ENCODE data around the gene SERP1. TPM values are rescaled to one million over a fixed set of nuclear protein-coding genes. Genes with fewer than 3 reads are reported as not detected.

Gene SERP1
- total RNA-seq, 3 donors from 2014 or later: 231 to 327 (median 273) TPM

DNA sequence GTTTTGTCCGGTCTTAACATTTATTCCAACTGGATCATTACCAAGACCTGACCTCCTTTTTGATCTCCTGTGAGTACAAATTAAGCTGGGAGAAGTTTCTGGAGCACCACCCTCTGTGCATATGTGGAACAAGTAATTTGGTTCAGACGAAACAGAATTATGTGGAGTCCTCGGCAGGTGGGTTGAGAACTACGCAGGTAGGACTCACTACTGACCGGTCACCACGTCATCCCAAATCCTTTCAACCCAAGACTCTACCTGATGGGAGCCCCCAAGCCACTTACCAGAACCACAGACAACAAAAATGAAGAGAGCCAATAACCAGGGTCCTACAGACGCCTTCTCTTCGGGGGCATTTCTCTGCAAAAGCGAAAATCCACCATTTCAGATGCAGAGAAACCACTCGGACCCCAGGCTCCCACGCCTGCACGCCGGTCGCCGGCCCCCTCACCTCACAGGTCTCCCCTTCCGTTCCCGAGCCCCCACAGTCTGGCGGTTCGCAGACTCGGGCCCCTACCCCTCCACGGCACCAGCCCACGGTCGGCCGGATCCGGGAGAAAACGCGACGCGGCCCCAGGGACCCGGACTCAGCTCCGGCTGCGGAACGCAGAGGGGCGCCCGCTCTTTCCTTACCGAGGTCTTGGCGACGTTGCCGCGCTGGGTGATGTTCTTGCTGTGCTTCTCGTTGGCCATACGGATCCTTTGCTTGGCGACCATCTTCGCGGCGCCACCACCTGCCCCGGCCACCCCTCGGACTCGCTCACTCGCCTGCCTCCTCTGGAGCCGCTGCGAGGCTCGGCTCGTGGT, 674 bp downstream of the SERP1 start:
- no peaks in the 10 kb centered on the region for H3K9me3 ChIP-seq
- no peaks in the 10 kb centered on the region for H3K36me3 ChIP-seq
- TF ChIP-seq, protein P1, sequence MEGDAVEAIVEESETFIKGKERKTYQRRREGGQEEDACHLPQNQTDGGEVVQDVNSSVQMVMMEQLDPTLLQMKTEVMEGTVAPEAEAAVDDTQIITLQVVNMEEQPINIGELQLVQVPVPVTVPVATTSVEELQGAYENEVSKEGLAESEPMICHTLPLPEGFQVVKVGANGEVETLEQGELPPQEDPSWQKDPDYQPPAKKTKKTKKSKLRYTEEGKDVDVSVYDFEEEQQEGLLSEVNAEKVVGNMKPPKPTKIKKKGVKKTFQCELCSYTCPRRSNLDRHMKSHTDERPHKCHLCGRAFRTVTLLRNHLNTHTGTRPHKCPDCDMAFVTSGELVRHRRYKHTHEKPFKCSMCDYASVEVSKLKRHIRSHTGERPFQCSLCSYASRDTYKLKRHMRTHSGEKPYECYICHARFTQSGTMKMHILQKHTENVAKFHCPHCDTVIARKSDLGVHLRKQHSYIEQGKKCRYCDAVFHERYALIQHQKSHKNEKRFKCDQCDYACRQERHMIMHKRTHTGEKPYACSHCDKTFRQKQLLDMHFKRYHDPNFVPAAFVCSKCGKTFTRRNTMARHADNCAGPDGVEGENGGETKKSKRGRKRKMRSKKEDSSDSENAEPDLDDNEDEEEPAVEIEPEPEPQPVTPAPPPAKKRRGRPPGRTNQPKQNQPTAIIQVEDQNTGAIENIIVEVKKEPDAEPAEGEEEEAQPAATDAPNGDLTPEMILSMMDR (IDR thresholded peaks at IDR 0.05): no peak
- TF ChIP-seq POLR2AphosphoS5 (IDR thresholded peaks at IDR 0.05) (no peak), POLR2A (IDR thresholded peaks at IDR 0.05) (no peak)
- intact Hi-C loops (cut with DNase I; ENCODE audit: low total_unique reads): no loop called here
- peak overlapping the region; percentile 78 to 91 (median 81) for H3K4me3 ChIP-seq
- peaks cover 0 to 14% of the 10 kb centered on the region in 2 donors for H3K4me1 ChIP-seq
- H3K27me3 ChIP-seq: no peaks in the 10 kb centered on the region
- DNase-seq (ENCODE audit: low spot score in 2 of 2): peak in 1 of 2 donors; percentile 24
- peak overlapping the region; percentile 98 to 99 for H3K27ac ChIP-seq

DNA sequence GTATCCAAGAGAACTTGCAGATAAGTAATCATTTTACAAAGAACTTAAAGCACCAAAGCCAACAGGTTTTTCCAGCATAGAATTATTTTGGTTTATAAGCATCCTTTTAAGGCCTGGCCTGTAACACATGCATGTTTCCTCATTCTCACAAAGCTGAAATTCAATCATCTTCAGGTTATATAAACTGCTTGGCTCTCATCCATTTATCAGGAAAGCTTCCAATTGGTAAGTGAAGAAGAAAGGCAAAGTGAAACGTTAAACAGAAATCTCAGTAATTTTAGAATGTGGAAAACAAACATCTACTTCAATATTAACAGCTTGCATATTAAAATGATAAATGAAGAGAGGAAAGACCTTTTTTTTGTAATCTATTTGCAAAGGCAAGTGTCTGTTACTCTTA, 1.6 kb downstream of the SERP1 start:
- no peaks in the 10 kb centered on the region for H3K27me3 ChIP-seq
- peaks cover 0 to 14% of the 10 kb centered on the region in 2 donors for H3K4me1 ChIP-seq
- H3K36me3 ChIP-seq: no peaks in the 10 kb centered on the region
- no peak for TF ChIP-seq POLR2A (IDR thresholded peaks at IDR 0.05)
- TF ChIP-seq POLR2AphosphoS5 (IDR thresholded peaks at IDR 0.05): no peak
- TF ChIP-seq, protein P1 (IDR thresholded peaks at IDR 0.05): no peak
- no peaks in the 10 kb centered on the region for H3K9me3 ChIP-seq
- H3K27ac ChIP-seq: peak overlapping the region; percentile 10 to 98
- H3K4me3 ChIP-seq: peak overlapping the region; percentile 78 to 91 (median 81)
- DNase-seq (ENCODE audit: low spot score in 2 of 2): no peak
- intact Hi-C loops (cut with DNase I; ENCODE audit: low total_unique reads): no loop called here

DNA sequence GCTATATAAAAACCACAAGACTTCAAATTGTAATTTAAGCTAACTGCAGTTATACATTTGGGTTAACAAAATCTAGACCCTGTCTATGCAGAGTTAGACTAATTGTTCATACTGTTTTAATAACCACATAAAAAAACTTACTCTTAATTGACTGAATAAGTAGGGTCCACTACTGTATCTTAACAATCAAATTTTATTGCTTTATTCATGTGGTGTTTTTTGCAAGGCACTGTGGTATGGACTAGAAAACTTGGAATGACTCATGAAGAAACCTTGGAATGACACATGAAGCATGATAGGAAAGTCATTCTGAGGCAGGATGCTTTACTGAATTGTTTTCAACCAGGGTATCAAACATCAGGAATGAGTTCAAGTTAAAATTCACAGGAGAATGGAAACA, 2.3 kb downstream of the SERP1 start:
- no peak for DNase-seq (ENCODE audit: low spot score in 2 of 2)
- Histone ChIP-seq H3K4me1 (peaks cover 0 to 14% of the 10 kb centered on the region in 2 donors), H3K9me3 (no peaks in the 10 kb centered on the region), H3K27ac (peak overlapping the region; percentile 10 to 98), H3K36me3 (no peaks in the 10 kb centered on the region), H3K27me3 (no peaks in the 10 kb centered on the region), H3K4me3 (peak overlapping the region in 1 of 3 donors; percentile 91)
- TF ChIP-seq, protein P1 (IDR thresholded peaks at IDR 0.05): no peak
- no peak for TF ChIP-seq POLR2AphosphoS5 (IDR thresholded peaks at IDR 0.05)
- TF ChIP-seq POLR2A (IDR thresholded peaks at IDR 0.05): no peak
- intact Hi-C loops (cut with DNase I; ENCODE audit: low total_unique reads): no loop called here

DNA sequence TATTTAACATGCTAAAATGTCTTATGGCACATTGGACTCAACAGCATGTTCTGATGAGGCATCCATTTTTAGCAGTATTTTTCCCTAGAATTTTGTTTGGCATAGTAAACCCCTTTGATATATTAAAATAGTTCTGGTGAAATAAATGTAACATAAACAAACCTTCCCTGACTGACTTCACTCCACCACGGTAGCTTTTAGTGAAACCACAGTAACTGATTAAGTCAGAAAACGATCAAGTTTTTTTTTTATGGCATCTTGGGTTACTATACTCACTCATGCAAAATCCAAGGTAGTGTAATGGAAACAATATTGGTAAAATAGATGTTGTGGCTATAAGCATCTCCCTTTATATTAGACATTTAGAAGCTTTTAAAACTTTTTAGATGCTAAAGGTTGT, 2.8 kb downstream of the SERP1 start:
- peak overlapping the region in 1 of 2 donors; percentile 98 for H3K27ac ChIP-seq
- DNase-seq (ENCODE audit: low spot score in 2 of 2): no peak
- intact Hi-C loops (cut with DNase I; ENCODE audit: low total_unique reads): no loop called here
- no peaks in the 10 kb centered on the region for H3K36me3 ChIP-seq
- H3K27me3 ChIP-seq: no peaks in the 10 kb centered on the region
- H3K9me3 ChIP-seq: no peaks in the 10 kb centered on the region
- H3K4me1 ChIP-seq: peaks cover 0 to 14% of the 10 kb centered on the region in 2 donors
- no peak overlapping the region for H3K4me3 ChIP-seq
- TF ChIP-seq, protein P1 (IDR thresholded peaks at IDR 0.05): no peak
- TF ChIP-seq POLR2AphosphoS5 (IDR thresholded peaks at IDR 0.05) (no peak), POLR2A (IDR thresholded peaks at IDR 0.05) (no peak)

DNA sequence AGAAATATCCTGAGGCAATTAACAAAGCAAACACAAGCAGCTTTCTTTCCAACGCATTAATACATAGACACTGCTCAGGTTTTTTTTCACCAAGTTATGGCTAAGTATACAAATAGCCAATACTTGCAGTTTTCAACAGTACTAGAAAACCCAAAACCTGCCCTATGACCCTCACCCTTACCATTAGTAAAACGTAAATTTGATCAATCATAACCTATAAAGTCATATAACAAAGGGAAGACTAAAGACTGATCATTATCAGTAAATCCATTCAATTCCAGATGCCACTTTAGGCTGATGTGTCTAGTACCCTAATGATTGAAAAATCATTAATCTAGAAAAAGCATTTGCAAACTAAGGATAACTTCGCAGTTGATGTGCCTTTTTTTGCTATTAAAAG, 3.2 kb downstream of the SERP1 start:
- Histone ChIP-seq H3K36me3 (no peaks in the 10 kb centered on the region), H3K9me3 (no peaks in the 10 kb centered on the region), H3K27ac (no peak overlapping the region), H3K4me3 (no peak overlapping the region), H3K27me3 (no peaks in the 10 kb centered on the region), H3K4me1 (peaks cover 0 to 14% of the 10 kb centered on the region in 2 donors)
- no peak for DNase-seq (ENCODE audit: low spot score in 2 of 2)
- intact Hi-C loops (cut with DNase I; ENCODE audit: low total_unique reads): no loop called here
- TF ChIP-seq POLR2AphosphoS5 (IDR thresholded peaks at IDR 0.05) (no peak), POLR2A (IDR thresholded peaks at IDR 0.05) (no peak)
- TF ChIP-seq, protein P1 (IDR thresholded peaks at IDR 0.05): no peak

Data from breast epithelium (tissue), 4 donors.